Fibroblast of lung (primary cell): ENCODE results near the gene BRD1. TPM values are rescaled to one million over a fixed set of nuclear protein-coding genes. Genes with fewer than 3 reads are reported as not detected.

Experiments
- DNase-seq, 2 donors: peaks; one replicate each; pipeline versions ENCODE4 v3.0.0 to v3.0.0-alpha.2; 2010; ENCODE audit warnings: low read depth in 2 of 2
- H2AFZ ChIP-seq: 2 replicates; pipeline ENCODE4 v1.5.1; 2012; ENCODE audit warnings: low read length, control low read depth, inconsistent platforms
- H3K27ac ChIP-seq: 2 replicates; pipeline ENCODE4 v1.5.1; 2011; ENCODE audit warnings: low read length, control low read depth; ENCODE audit not compliant: insufficient read depth
- H3K27me3 ChIP-seq: 2 replicates; pipeline ENCODE4 v1.5.1; 2011; ENCODE audit warnings: mild to moderate bottlenecking, low read length; ENCODE audit not compliant: control insufficient read depth, insufficient read depth
- H3K36me3 ChIP-seq: 2 replicates; pipeline ENCODE4 v1.5.1; 2011; ENCODE audit warnings: low read length; ENCODE audit not compliant: control insufficient read depth, insufficient read depth
- H3K4me1 ChIP-seq: 2 replicates; pipeline ENCODE4 v1.5.1; 2011; ENCODE audit warnings: low read length; ENCODE audit not compliant: control insufficient read depth, insufficient read depth; ENCODE audit errors: extremely low read depth
- H3K4me2 ChIP-seq: 2 replicates; pipeline ENCODE4 v1.5.1; 2011; ENCODE audit warnings: low read length, control low read depth; ENCODE audit not compliant: insufficient read depth; ENCODE audit errors: extremely low read depth
- H3K4me3 ChIP-seq, 4 experiments: fragments of 200-600 bp in 1 of 4; sonication (generic) in 1 of 4; replicated peaks in 1 of 4; 2 replicates each; pipeline ENCODE4 v1.5.1; 2011 to 2016; ENCODE audit warnings: low read length in 4 of 4, low read depth in 3 of 4, mild to moderate bottlenecking in 3 of 4, control low read depth in 2 of 4, inconsistent platforms in 1 of 4, mixed read lengths in 1 of 4; ENCODE audit not compliant: insufficient read depth in 1 of 4; ENCODE audit errors: control extremely low read depth in 1 of 4
- H3K79me2 ChIP-seq: 2 replicates; pipeline ENCODE4 v1.5.1; 2012; ENCODE audit warnings: mild to moderate bottlenecking, low read length, inconsistent platforms; ENCODE audit not compliant: control insufficient read depth, insufficient read depth
- H3K9ac ChIP-seq: 2 replicates; pipeline ENCODE4 v1.5.1; 2011; ENCODE audit warnings: mild to moderate bottlenecking, low read length, control low read depth; ENCODE audit not compliant: insufficient read depth
- H3K9me3 ChIP-seq: 2 replicates; pipeline ENCODE4 v1.5.1; 2012; ENCODE audit warnings: low read depth, low read length; ENCODE audit not compliant: control insufficient read depth, insufficient read depth
- H4K20me1 ChIP-seq: 2 replicates; pipeline ENCODE4 v1.5.1; 2011; ENCODE audit warnings: low read length; ENCODE audit not compliant: control insufficient read depth, insufficient read depth; ENCODE audit errors: extremely low read depth
- EZH2 ChIP-seq: IDR thresholded peaks from 2 replicates; pipeline ENCODE4 v1.5.1; 2012; ENCODE audit warnings: low read length, control low read depth, mild to moderate bottlenecking; ENCODE audit errors: missing control alignments
- polyA plus RNA-seq, 2 donors: library from polyadenylated mRNA; depleted of rRNA in 1 of 2; stranded (reverse) in 1 of 2; unstranded in 1 of 2; fragments of >200 nt; gene quantifications; 2 replicates each; pipeline ENCODE4 v1.2.1, GENCODE V29; 2011 to 2012; ENCODE audit warnings: missing spikeins in 1 of 2
- total RNA-seq: library from RNA; depleted of rRNA; stranded (reverse); fragments of >200 nt; gene quantifications from 2 replicates; pipeline ENCODE4 v1.2.1, GENCODE V29; 2014
- TF ChIP-seq, protein P1 (sequence below), 2 donors: IDR thresholded peaks in 1 of 2; conservative IDR thresholded peaks in 1 of 2; 1 replicate in 1 of 2; 2 replicates in 1 of 2; pipeline ENCODE4 v1.5.1; 2011 to 2012; ENCODE audit warnings: low read length in 2 of 2, control low read depth in 1 of 2, inconsistent platforms in 1 of 2, low read depth in 1 of 2, mild to moderate bottlenecking in 1 of 2

Gene BRD1
- total and polyA plus RNA-seq, 2 donors (not counting 1 experiment from before 2014, with no cell fraction given), result 4.3 to 26.6 TPM

GRCh38 chr22:49747130-49747529 lies 80.5 kb downstream of the BRD1 start:
- no peak overlapping the region for H3K4me2 ChIP-seq
- no peak overlapping the region for H2AFZ ChIP-seq
- no peaks in the 10 kb centered on the region for H3K9me3 ChIP-seq
- DNase-seq, result no peak
- no peak overlapping the region for H3K9ac ChIP-seq
- H3K4me3 ChIP-seq, result no peak overlapping the region
- H3K27ac ChIP-seq, result no peak overlapping the region
- no peaks in the 10 kb centered on the region for H3K27me3 ChIP-seq
- no peaks in the 10 kb centered on the region for H3K79me2 ChIP-seq
- no peaks in the 10 kb centered on the region for H3K36me3 ChIP-seq
- no peaks in the 10 kb centered on the region for H4K20me1 ChIP-seq
- no peaks in the 10 kb centered on the region for H3K4me1 ChIP-seq
- TF ChIP-seq, protein P1, sequence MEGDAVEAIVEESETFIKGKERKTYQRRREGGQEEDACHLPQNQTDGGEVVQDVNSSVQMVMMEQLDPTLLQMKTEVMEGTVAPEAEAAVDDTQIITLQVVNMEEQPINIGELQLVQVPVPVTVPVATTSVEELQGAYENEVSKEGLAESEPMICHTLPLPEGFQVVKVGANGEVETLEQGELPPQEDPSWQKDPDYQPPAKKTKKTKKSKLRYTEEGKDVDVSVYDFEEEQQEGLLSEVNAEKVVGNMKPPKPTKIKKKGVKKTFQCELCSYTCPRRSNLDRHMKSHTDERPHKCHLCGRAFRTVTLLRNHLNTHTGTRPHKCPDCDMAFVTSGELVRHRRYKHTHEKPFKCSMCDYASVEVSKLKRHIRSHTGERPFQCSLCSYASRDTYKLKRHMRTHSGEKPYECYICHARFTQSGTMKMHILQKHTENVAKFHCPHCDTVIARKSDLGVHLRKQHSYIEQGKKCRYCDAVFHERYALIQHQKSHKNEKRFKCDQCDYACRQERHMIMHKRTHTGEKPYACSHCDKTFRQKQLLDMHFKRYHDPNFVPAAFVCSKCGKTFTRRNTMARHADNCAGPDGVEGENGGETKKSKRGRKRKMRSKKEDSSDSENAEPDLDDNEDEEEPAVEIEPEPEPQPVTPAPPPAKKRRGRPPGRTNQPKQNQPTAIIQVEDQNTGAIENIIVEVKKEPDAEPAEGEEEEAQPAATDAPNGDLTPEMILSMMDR (conservative IDR thresholded peaks at IDR 0.05 in 1 of 2, IDR thresholded peaks at IDR 0.05 in 1 of 2; ENCODE audit: low read depth in 1 of 2, low read length in 2 of 2), result no peak
- no peak for TF ChIP-seq EZH2

DNA sequence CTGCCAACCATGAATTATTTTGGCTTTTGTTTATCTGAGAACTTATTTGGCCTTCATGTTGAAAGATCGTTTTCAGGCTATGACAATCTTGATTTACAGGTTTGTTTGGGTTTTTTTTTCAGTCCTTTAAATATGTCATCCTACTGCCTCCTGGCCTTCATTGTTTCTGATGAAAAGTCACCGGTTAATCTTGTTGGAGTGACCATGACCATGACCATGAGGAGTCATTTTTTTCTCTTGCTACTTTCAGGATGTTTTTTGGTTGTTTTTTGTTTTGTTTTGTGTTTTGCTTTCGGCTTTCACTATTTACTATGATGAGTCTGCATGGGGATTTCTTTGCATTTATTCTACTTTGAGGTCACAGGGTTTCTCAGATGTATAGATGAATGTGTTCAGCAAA lies 81.6 kb downstream of the BRD1 start:
- Histone ChIP-seq H3K4me3 (no peak overlapping the region), H3K36me3 (no peaks in the 10 kb centered on the region), H2AFZ (no peak overlapping the region), H3K4me2 (no peak overlapping the region), H3K27me3 (no peaks in the 10 kb centered on the region), H3K27ac (no peak overlapping the region), H4K20me1 (no peaks in the 10 kb centered on the region), H3K79me2 (no peaks in the 10 kb centered on the region), H3K4me1 (no peaks in the 10 kb centered on the region), H3K9ac (no peak overlapping the region), H3K9me3 (no peaks in the 10 kb centered on the region)
- no peak for DNase-seq
- no peak for TF ChIP-seq EZH2
- TF ChIP-seq, protein P1 (conservative IDR thresholded peaks at IDR 0.05 in 1 of 2, IDR thresholded peaks at IDR 0.05 in 1 of 2; ENCODE audit: low read depth in 1 of 2, low read length in 2 of 2), result no peak

DNA sequence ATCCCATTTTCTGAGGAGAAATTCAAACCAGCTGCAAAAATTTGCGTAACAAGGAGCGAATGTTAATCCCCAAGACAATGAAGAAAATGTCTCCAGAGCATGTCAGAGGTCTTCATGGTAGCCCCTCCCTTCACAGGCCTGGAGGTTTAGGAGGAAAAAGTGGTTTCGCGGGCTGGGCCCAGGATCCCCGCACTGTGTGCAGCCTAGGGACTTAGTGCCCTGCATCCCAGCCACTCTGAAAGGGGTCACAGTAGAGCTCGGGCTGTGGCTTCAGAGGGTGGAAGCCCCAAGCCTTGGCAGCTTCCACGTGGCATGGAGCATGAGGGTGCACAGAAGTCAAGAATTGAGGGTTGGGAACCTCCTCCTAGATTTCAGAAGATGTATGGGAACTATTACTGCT lies 87.4 kb downstream of the BRD1 start:
- Histone ChIP-seq H3K36me3 (no peaks in the 10 kb centered on the region), H3K4me2 (no peak overlapping the region), H3K27ac (no peak overlapping the region), H2AFZ (no peak overlapping the region), H3K9me3 (no peaks in the 10 kb centered on the region), H3K27me3 (no peaks in the 10 kb centered on the region), H4K20me1 (no peaks in the 10 kb centered on the region), H3K79me2 (no peaks in the 10 kb centered on the region), H3K4me3 (no peak overlapping the region), H3K4me1 (no peaks in the 10 kb centered on the region), H3K9ac (no peak overlapping the region)
- no peak for DNase-seq
- TF ChIP-seq, protein P1 (conservative IDR thresholded peaks at IDR 0.05 in 1 of 2, IDR thresholded peaks at IDR 0.05 in 1 of 2; ENCODE audit: low read depth in 1 of 2, low read length in 2 of 2), result no peak
- TF ChIP-seq EZH2, result no peak
